GM18951 (cell line): ENCODE data around the gene TTLL13.
"Not testable (repeated sequence)": the region's sequence is repeated elsewhere in the genome, so short reads cannot be mapped to it uniquely, and the experiment has no call there.

Experiments used
- POLR2A ChIP-seq: IDR thresholded peaks from 4 replicates; pipeline ENCODE4 v1.6.1; 2011; ENCODE audit warnings: mild to moderate bottlenecking; ENCODE audit not compliant: insufficient read length, insufficient read depth; ENCODE audit errors: extremely low read depth
- in situ Hi-C: fragments of 300-500 bp; cut with MboI; formaldehyde crosslinking; loops from one replicate; pipeline ENCODE4 v1.12.0; 2022; ENCODE audit warnings: low sequenced_read_pairs, mixed read lengths, inconsistent platforms; ENCODE audit not compliant: unreplicated experiment

The TTLL13 gene

GRCh38 chr15:90295270-90295648 lies 45.9 kb downstream of the TTLL13 start:
- no peak for TF ChIP-seq POLR2A
- in situ Hi-C loops = no loop called here

DNA sequence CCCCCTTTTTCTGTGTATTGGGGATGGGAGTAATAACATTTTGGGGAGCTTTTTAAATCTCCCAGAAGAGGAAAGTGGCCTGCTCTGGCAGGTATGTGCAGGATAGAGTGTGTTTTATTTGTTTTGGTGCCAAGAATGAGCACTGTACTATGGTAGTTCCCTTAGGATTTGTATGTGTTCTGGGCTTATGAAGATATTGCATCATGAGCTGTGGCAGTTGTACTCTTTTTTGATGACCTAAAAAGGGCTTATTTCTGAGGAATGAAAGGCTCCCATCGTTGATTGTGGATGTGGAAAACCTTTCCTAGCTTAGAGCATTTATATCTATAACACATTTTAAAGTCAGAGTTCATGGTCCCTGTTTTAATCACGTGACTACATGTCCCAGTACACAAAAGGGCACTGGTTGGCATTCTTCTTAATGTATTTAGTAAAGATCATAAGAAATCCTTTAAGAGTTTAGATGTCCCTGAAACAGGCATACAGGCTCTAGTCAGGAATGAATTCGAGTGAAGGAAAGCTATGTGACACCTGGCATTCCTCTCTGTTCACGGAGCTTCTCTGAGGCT lies 47.0 kb downstream of the TTLL13 start:
- in situ Hi-C loops = not testable (repeated sequence)

DNA sequence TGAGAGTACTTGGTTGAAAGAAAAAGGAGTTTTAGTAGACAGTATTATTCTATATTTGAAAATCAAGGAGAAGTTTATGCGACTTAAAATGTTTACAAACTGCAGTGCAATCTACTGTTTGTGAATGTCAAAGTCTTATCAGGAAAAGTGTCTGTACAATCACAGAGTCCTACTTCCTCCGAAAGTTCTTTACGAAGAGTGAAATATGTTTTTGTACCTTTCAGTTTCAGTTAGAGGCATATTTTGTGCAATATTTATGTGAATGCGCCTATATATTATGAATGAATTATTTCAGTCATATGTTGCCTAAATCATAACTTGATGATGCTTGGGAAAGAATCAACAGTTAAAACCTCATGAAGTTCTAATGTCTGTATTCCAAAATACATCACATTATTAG lies 47.7 kb downstream of the TTLL13 start:
- in situ Hi-C loops = no loop called here
- TF ChIP-seq POLR2A = no peak

DNA sequence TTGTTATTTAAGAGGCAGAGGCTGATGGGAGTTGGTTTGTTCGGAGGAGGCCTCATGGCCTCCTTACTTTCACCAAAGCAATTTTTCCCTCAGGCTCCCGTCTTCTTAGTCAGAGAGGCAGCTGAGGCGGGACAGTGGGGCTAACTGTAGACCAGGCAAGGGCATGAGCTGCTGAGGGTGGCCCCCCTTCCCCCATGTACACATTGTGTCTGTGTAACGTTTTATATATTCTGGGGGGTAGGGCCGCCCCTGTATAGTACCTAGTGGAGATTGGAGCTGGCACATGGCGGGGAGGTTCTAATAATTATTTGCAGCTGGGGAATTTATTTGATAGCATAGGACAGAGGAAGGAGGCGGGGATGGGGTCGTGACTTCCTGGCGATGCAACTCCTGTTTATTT lies 51.2 kb downstream of the TTLL13 start:
- TF ChIP-seq POLR2A = no peak
- in situ Hi-C loops = no loop called here

- in situ Hi-C loops = no loop called here
- no peak for TF ChIP-seq POLR2A
These were observed 51.8 kb downstream of the TTLL13 start for GRCh38 chr15:90300988-90301706.

DNA sequence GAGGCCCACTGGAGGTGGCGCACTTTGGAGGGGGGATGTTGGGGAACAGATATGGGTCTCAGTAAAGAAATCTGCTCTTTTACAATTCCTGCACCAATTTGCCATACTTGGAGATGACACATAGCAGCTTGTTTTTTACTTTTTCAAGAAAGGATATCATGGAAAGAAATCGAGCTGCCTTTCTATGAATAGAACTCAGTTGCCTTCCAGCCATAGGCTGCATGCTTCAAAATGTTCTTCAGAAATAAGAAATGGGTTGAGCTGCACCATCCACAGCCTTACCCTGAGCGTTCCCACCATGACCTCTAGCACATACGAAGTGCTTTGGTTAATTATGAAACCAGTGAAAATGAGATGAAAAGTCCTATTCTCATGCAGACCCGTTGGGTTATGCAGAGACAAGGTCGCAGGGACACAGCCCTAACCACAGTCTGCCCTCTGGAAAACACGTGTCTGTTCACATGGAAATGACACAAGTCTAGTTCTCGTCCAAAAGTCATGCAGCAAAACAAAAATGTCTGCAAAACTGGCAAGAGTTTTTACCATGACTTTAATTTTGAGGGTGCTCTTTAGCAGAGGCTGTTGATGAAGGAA lies 52.4 kb downstream of the TTLL13 start:
- no peak for TF ChIP-seq POLR2A
- in situ Hi-C loops = no loop called here

- in situ Hi-C loops = not testable (repeated sequence)
These were observed 56.0 kb downstream of the TTLL13 start for GRCh38 chr15:90305355-90305754.

- TF ChIP-seq POLR2A = no peak
- in situ Hi-C loops = no loop called here
These were observed 56.6 kb downstream of the TTLL13 start for GRCh38 chr15:90305932-90306331.

- TF ChIP-seq POLR2A = no peak
- in situ Hi-C loops = no loop called here
These were observed 57.2 kb downstream of the TTLL13 start for GRCh38 chr15:90306560-90306959.

DNA sequence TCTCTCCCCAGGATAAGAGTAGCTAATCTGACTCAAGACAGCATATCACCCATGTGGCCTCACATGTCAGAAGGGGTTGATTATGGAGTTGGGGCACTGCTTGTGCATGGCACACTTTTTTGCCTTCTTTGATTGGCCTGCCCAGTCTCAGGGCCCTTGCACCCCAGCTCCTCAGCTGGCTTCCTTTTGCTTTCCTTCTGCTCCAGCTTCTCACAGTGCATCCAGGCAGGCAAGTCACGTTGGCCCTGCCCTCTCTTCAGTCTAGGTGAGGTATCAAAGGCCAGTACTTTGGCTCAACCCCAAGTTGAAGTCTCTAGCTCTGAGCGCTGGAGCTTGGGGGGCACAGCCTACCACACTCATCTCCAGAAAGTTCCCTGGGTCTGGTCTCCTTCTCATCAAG lies 58.3 kb downstream of the TTLL13 start:
- in situ Hi-C loops = no loop called here
- TF ChIP-seq POLR2A = no peak

- in situ Hi-C loops = no loop called here
- TF ChIP-seq POLR2A = no peak
These were observed 59.7 kb downstream of the TTLL13 start for GRCh38 chr15:90309020-90309419.
